Suprapubic skin (tissue), 4 donors: ENCODE measurements around the gene NDOR1. TPM values are rescaled to one million over a fixed set of nuclear protein-coding genes. Genes with fewer than 3 reads are reported as not detected.

ENCODE experiments used
- DNase-seq, 2 donors: peaks; one replicate each; pipeline ENCODE4 v3.0.0-alpha.2; 2019; ENCODE audit warnings: low spot score in 2 of 2
- H3K27ac ChIP-seq: fragments of 200-600 bp; sonication (generic); one replicate; pipeline ENCODE4 v1.5.1; 2019
- H3K27me3 ChIP-seq: fragments of 200-600 bp; sonication (generic); one replicate; pipeline ENCODE4 v1.5.1; 2019
- H3K36me3 ChIP-seq: fragments of 200-600 bp; sonication (generic); one replicate; pipeline ENCODE4 v1.5.1; 2019
- H3K4me1 ChIP-seq: fragments of 200-600 bp; sonication (generic); one replicate; pipeline ENCODE4 v1.5.1; 2019
- H3K4me3 ChIP-seq: fragments of 200-600 bp; sonication (generic); one replicate; pipeline ENCODE4 v1.5.1; 2019; ENCODE audit warnings: mild to moderate bottlenecking
- H3K9me3 ChIP-seq: fragments of 200-600 bp; sonication (generic); one replicate; pipeline ENCODE4 v1.5.1; 2019
- EP300 ChIP-seq: sonication (generic); formaldehyde crosslinking; IDR thresholded peaks from one replicate; pipeline ENCODE4 v1.6.1; 2017; ENCODE audit warnings: antibody characterized with exemption
- POLR2A ChIP-seq, 2 donors: fragments of 450-650 bp; IDR thresholded peaks; one replicate each; pipeline ENCODE4 v1.6.1; 2017; ENCODE audit warnings: antibody characterized with exemption in 2 of 2, mild to moderate bottlenecking in 2 of 2, moderate library complexity in 2 of 2
- POLR2AphosphoS5 ChIP-seq, 3 donors: sonication (generic); formaldehyde crosslinking; IDR thresholded peaks; one replicate each; pipeline ENCODE4 v1.6.1; 2017; ENCODE audit warnings: antibody characterized with exemption in 3 of 3
- WGBS: methylation state at CpG from one replicate; pipeline ENCODE4 v1.1.5; 2018; 5-methylcytosine and 5-hydroxymethylcytosine counted together
- total RNA-seq, 4 donors: library from RNA; depleted of rRNA; stranded (reverse); fragments of >200 nt; gene quantifications; one replicate each; pipeline ENCODE4 v1.1.0, GENCODE V29; 2016
- TF ChIP-seq, protein P1 (sequence below), 2 donors: fragments of 200-600 bp in 1 of 2; fragments of 450-650 bp in 1 of 2; sonication (generic) in 1 of 2; IDR thresholded peaks; one replicate each; pipeline ENCODE4 v1.5.1; 2016 to 2019; ENCODE audit warnings: antibody characterized with exemption in 2 of 2, mild to moderate bottlenecking in 1 of 2, moderate library complexity in 1 of 2

The NDOR1 gene
- total RNA-seq, 4 donors from 2014 or later: 13.4 to 21.0 (median 20.6) TPM

- no peak for TF ChIP-seq POLR2AphosphoS5 (IDR thresholded peaks at IDR 0.05)
- TF ChIP-seq EP300: no peak
- TF ChIP-seq, protein P1, sequence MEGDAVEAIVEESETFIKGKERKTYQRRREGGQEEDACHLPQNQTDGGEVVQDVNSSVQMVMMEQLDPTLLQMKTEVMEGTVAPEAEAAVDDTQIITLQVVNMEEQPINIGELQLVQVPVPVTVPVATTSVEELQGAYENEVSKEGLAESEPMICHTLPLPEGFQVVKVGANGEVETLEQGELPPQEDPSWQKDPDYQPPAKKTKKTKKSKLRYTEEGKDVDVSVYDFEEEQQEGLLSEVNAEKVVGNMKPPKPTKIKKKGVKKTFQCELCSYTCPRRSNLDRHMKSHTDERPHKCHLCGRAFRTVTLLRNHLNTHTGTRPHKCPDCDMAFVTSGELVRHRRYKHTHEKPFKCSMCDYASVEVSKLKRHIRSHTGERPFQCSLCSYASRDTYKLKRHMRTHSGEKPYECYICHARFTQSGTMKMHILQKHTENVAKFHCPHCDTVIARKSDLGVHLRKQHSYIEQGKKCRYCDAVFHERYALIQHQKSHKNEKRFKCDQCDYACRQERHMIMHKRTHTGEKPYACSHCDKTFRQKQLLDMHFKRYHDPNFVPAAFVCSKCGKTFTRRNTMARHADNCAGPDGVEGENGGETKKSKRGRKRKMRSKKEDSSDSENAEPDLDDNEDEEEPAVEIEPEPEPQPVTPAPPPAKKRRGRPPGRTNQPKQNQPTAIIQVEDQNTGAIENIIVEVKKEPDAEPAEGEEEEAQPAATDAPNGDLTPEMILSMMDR (IDR thresholded peaks at IDR 0.05): no peak
- no peak for TF ChIP-seq POLR2A (IDR thresholded peaks at IDR 0.05)
- no peaks in the 10 kb centered on the region for H3K9me3 ChIP-seq
- H3K27ac ChIP-seq: no peak overlapping the region
- H3K27me3 ChIP-seq: no peaks in the 10 kb centered on the region
- WGBS: 72% methylated on average over 8 of the region's 8 CpGs
- no peak overlapping the region for H3K4me3 ChIP-seq
- peaks cover 73% of the 10 kb centered on the region for H3K4me1 ChIP-seq
- DNase-seq: no peak
- no peaks in the 10 kb centered on the region for H3K36me3 ChIP-seq
Measured at GRCh38 chr9:137202966-137203365, 2.5 kb upstream of the NDOR1 start.

- TF ChIP-seq, protein P1 (IDR thresholded peaks at IDR 0.05): no peak
- TF ChIP-seq EP300: no peak
- no peak for TF ChIP-seq POLR2A (IDR thresholded peaks at IDR 0.05)
- no peak for TF ChIP-seq POLR2AphosphoS5 (IDR thresholded peaks at IDR 0.05)
- Histone ChIP-seq H3K4me3 (peak overlapping the region; percentile 73), H3K27ac (no peak overlapping the region), H3K36me3 (peaks cover 8% of the 10 kb centered on the region), H3K27me3 (no peaks in the 10 kb centered on the region), H3K4me1 (peaks cover 55% of the 10 kb centered on the region), H3K9me3 (no peaks in the 10 kb centered on the region)
- DNase-seq: no peak
- 22% methylated on average over 4 of the region's 21 CpGs for WGBS
Measured at GRCh38 chr9:137204731-137205125, 772 bp upstream of the NDOR1 start.

GRCh38 chr9:137206602-137207001 lies 1.1 kb downstream of the NDOR1 start:
- Histone ChIP-seq H3K27me3 (no peaks in the 10 kb centered on the region), H3K36me3 (peaks cover 8% of the 10 kb centered on the region), H3K9me3 (no peaks in the 10 kb centered on the region), H3K4me3 (peak overlapping the region; percentile 73), H3K4me1 (peaks cover 47% of the 10 kb centered on the region), H3K27ac (no peak overlapping the region)
- TF ChIP-seq POLR2A (IDR thresholded peaks at IDR 0.05) (no peak), POLR2AphosphoS5 (IDR thresholded peaks at IDR 0.05) (no peak), EP300 (no peak)
- TF ChIP-seq, protein P1 (IDR thresholded peaks at IDR 0.05): no peak
- DNase-seq: no peak
- whole genome bisulfite sequencing: 73% methylated on average over 7 of the region's 7 CpGs

- TF ChIP-seq, protein P1 (IDR thresholded peaks at IDR 0.05): no peak
- TF ChIP-seq EP300: no peak
- TF ChIP-seq POLR2AphosphoS5 (IDR thresholded peaks at IDR 0.05): no peak
- no peak for TF ChIP-seq POLR2A (IDR thresholded peaks at IDR 0.05)
- no peaks in the 10 kb centered on the region for H3K27me3 ChIP-seq
- H3K36me3 ChIP-seq: peaks cover 18% of the 10 kb centered on the region
- DNase-seq: no peak
- H3K4me1 ChIP-seq: peaks cover 7% of the 10 kb centered on the region
- 78% methylated on average over 13 of the region's 13 CpGs for WGBS
- H3K9me3 ChIP-seq: no peaks in the 10 kb centered on the region
- no peak overlapping the region for H3K27ac ChIP-seq
- no peak overlapping the region for H3K4me3 ChIP-seq
Measured at GRCh38 chr9:137211532-137211931, 6.0 kb downstream of the NDOR1 start.

DNA sequence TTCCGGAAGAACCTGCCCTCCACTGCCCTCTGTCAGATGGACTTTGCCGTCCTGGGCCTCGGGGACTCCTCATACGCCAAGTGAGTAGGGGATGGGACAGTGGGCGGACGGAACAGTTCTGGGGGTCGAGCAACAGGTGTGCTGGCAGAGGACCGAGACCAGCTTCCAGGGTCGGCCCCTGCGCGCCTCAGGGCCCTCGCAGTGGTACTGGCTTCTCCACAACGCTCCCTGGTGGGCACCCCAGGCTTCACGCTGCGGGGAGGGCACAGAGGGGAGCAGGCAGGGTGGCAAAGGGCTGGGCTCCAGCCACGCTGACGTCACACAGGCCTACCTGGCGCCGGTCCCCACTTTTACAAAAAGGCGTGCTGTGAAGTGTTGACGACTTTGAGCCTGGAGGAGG lies 7.0 kb downstream of the NDOR1 start:
- H3K4me1 ChIP-seq: peaks cover 11% of the 10 kb centered on the region
- peaks cover 18% of the 10 kb centered on the region for H3K36me3 ChIP-seq
- no peak for TF ChIP-seq POLR2A (IDR thresholded peaks at IDR 0.05)
- TF ChIP-seq EP300: no peak
- TF ChIP-seq, protein P1 (IDR thresholded peaks at IDR 0.05): no peak
- no peak for TF ChIP-seq POLR2AphosphoS5 (IDR thresholded peaks at IDR 0.05)
- H3K27ac ChIP-seq: no peak overlapping the region
- 86% methylated on average over 14 of the region's 21 CpGs for WGBS
- no peak for DNase-seq
- H3K27me3 ChIP-seq: no peaks in the 10 kb centered on the region
- H3K9me3 ChIP-seq: no peaks in the 10 kb centered on the region
- H3K4me3 ChIP-seq: no peak overlapping the region
